Glomerular visceral epithelial cell (primary cell): Measurements from ENCODE around the gene ZSCAN25.
"Not testable (repeated sequence)": the region's sequence is repeated elsewhere in the genome, so short reads cannot be mapped to it uniquely, and the experiment has no call there.

Experiments
- DNase-seq: peaks from one replicate; pipeline ENCODE4 v3.0.0-alpha.2; 2016; ENCODE audit errors: extremely low spot score

Gene ZSCAN25

GRCh38 chr7:99645590-99645989 is 28.8 kb downstream of the ZSCAN25 start:
- no peak for DNase-seq

- DNase-seq: no peak
These were observed 32.1 kb downstream of the ZSCAN25 start for GRCh38 chr7:99648843-99649242.

GRCh38 chr7:99651290-99651689 is 34.5 kb downstream of the ZSCAN25 start:
- no peak for DNase-seq

DNA sequence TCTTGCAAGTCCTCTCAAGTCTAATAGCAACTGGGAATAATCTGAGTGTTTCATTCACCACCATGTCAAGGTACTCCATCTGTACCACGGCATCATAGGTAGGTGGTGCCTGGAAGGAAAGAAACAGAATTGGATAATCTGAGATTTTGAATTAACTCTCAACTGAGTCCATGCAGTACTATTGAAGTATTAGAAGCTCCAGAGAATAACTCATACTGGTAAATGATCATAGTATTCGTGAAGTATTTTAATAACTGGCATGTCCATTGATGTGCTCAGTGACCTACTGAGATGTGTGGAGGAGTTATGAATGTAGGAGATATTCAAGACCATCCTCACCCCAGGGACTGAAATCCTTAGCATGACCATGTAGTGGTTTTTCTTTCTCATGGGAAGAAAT is 35.9 kb downstream of the ZSCAN25 start:
- DNase-seq: no peak

GRCh38 chr7:99653269-99653668 is 36.5 kb downstream of the ZSCAN25 start:
- DNase-seq: not testable (repeated sequence)

DNA sequence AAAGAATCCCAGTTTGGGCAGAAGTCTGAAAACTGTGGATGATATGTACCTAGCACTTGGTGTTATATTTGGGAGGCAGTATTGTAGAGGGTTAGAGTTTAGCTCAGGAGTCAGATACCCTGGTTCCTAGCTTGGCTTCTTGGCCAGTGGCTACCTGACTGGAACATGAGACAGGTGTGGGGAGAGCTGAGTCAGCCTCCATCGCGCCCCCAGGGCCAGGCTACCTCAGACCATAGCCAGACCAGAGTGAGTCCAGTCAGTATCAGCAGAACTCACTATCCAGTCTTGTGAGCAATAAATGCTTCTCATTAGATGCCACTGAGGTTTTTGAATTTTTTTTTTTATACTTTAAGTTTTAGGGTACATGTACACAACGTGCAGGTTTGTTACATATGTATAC is 37.0 kb downstream of the ZSCAN25 start:
- DNase-seq: no peak

DNA sequence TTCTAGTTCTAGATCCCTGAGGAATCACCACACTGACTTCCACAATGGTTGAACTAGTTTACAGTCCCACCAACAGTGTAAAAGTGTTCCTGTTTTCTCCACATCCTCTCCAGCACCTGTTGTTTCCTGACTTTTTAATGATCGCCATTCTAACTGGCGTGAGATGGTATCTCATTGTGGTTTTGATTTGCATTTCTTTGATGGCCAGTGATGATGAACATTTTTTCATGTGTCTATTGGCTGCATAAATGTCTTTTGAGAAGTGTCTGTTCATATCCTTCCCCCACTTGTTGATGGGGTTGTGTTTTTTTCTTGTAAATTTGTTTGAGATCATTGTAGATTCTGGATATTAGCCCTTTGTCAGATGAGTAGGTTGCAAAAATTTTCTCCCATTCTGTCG is 37.9 kb downstream of the ZSCAN25 start:
- DNase-seq: not testable (repeated sequence)

- not testable (repeated sequence) for DNase-seq
These were observed 41.1 kb downstream of the ZSCAN25 start for GRCh38 chr7:99657879-99658278.

- no peak for DNase-seq
These were observed 48.7 kb downstream of the ZSCAN25 start for GRCh38 chr7:99665312-99666012.

GRCh38 chr7:99666013-99666395 is 49.3 kb downstream of the ZSCAN25 start:
- DNase-seq: no peak

GRCh38 chr7:99667179-99667578 is 50.4 kb downstream of the ZSCAN25 start:
- no peak for DNase-seq

- no peak for DNase-seq
These were observed 51.8 kb downstream of the ZSCAN25 start for GRCh38 chr7:99668541-99668940.

DNA sequence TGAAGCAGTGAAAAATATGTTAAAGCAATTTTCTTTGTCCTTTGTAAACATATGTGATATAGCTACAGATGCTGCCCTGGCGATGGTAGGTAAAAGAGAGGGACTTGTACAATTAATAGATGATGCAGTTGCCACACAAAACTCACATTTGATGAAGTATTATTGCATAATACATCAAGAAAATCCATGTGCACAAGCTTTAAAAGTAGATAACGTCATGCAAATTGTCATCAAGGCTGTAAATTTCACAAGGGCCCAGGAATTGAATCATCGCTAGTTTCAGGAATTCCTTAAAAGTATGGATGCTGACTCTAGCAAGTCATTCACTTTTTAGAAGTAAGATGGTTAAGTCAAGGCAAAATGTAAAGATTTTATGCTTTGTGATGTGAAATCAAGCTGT is 53.0 kb downstream of the ZSCAN25 start:
- DNase-seq: no peak

- no peak for DNase-seq
These were observed 55.8 kb downstream of the ZSCAN25 start for GRCh38 chr7:99672573-99672972.

GRCh38 chr7:99674995-99675742 is 58.4 kb downstream of the ZSCAN25 start:
- DNase-seq: no peak

DNA sequence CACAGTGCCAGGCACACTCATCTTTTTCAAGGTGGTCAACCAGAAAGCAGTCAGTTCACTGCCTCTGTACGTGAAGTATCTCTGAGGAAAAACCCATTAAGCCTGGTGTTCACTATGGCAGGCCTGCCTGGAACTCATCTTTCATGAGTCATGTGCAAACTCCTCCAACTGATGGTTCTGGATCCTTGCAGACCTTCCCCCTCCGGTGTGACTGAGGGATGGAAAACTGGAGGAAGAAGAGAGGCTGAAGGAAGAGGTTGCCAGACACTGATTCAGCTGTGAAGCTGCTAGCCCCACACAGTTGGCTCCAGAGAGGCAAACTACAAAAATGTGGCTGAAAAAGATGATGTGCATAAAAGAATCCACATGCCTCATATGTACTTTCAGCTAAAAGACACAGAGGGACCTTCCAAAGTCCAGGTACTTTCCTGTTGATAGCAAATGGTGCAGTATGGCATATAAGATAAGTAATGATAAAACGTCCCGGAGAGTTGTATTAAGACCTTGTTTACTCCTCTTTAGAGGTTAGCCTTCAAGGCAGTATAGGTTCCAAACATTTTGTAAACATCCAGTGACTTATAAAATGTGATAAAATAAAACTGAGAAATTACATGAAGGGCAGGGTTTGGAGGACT is 60.4 kb downstream of the ZSCAN25 start:
- DNase-seq: no peak

- DNase-seq: no peak
These were observed 60.9 kb downstream of the ZSCAN25 start for GRCh38 chr7:99677648-99678045.

GRCh38 chr7:99679032-99679399 is 62.3 kb downstream of the ZSCAN25 start:
- DNase-seq: peak; percentile 79

- DNase-seq: peak; percentile 2
These were observed 62.9 kb downstream of the ZSCAN25 start, which contains the start of gene CYP3A5 for GRCh38 chr7:99679400-99680191. Gene CYP3A5, minus strand, starts transcription at chr7:99679996. Its CDS starts 100 bp downstream, at chr7:99679896.
